HepG2 (cell line): Measurements from ENCODE around the gene STK10. TPM values are rescaled to one million over a fixed set of nuclear protein-coding genes. Genes with fewer than 3 reads are reported as not detected.

Experiments
- ATAC-seq: fragments of 200-7000 bp; cut with Tn5 transposase; 3 replicates; pipeline ENCODE4 v1.9.1; 2020; ENCODE audit warnings: mild to moderate bottlenecking, moderate library complexity
- BruUV-seq: library from RNA; stranded (reverse); fragments of 400-500 nt; replicated peaks from 2 replicates; lab custom pipeline; 2021; lab: Mats Ljungman, UMichigan
- CTCF ChIA-PET: fragments of 300-600 bp; formaldehyde crosslinking; extraction: SDS; loops from one replicate; lab custom pipeline; 2021; ENCODE audit warnings: low total read pairs, inconsistent platforms, low intra/inter-chr PET ratio; lab: Yijun Ruan, JAX
- POLR2A ChIA-PET: fragments of 350-600 bp; sonication (Branson Sonifier 250); formaldehyde crosslinking; loops from one replicate; lab custom pipeline; 2020; ENCODE audit warnings: antibody characterized with exemption, inconsistent platforms; lab: Yijun Ruan, JAX
- DNase-seq: peaks from one replicate; pipeline ENCODE4 v3.0.0-alpha.2; 2015; ENCODE audit warnings: low spot score
- FAIRE-seq: peaks from 3 replicates; lab custom pipeline; 2011; peaks lifted over from hg19 to GRCh38; lab: Jason Lieb, UNC
- H2AFZ ChIP-seq: one replicate; pipeline ENCODE4 v1.6.1; 2011; ENCODE audit warnings: low read length, inconsistent platforms
- H3K27ac ChIP-seq: fragments of 300-600 bp; 3 replicates; pipeline ENCODE4 v1.8.0; 2011; ENCODE audit warnings: mixed run types, mild to moderate bottlenecking, mixed read lengths, low read length, inconsistent platforms; ENCODE audit not compliant: insufficient read depth; ENCODE audit errors: extremely low read length
- H3K27me3 ChIP-seq, 2 experiments: fragments of 200-600 bp in 1 of 2; 2 replicates in 1 of 2; 3 replicates in 1 of 2; pipeline versions ENCODE4 v1.6.0 to v1.8.0; 2011; ENCODE audit warnings: low read length in 2 of 2, mild to moderate bottlenecking in 2 of 2, moderate library complexity in 2 of 2, inconsistent platforms in 1 of 2; ENCODE audit not compliant: insufficient read depth in 2 of 2, control insufficient read depth in 1 of 2
- H3K36me3 ChIP-seq, 2 experiments: fragments of 200-600 bp in 1 of 2; replicated peaks in 1 of 2; 2 replicates in 1 of 2; 3 replicates in 1 of 2; pipeline versions ENCODE4 v1.5.1 to v1.8.0; 2011; ENCODE audit warnings: low read length in 2 of 2, inconsistent platforms in 1 of 2; ENCODE audit not compliant: insufficient read depth in 2 of 2, control insufficient read depth in 1 of 2
- H3K4me1 ChIP-seq: 2 replicates; pipeline ENCODE4 v1.5.1; 2012; ENCODE audit warnings: low read length, inconsistent platforms; ENCODE audit not compliant: insufficient read depth
- H3K4me2 ChIP-seq: 2 replicates; pipeline ENCODE4 v1.6.0; 2011; ENCODE audit warnings: low read depth, low read length, inconsistent platforms
- H3K4me3 ChIP-seq, 3 experiments: fragments of 200-600 bp in 1 of 3; sonication (generic), shearing (Covaris generic) in 1 of 3; replicated peaks in 1 of 3; 2 replicates each; pipeline ENCODE4 v1.5.1; 2011 to 2016; ENCODE audit warnings: low read length in 3 of 3, inconsistent platforms in 2 of 3, low read depth in 2 of 3, mild to moderate bottlenecking in 2 of 3, control low read depth in 1 of 3, mixed read lengths in 1 of 3; ENCODE audit not compliant: insufficient read depth in 1 of 3
- H3K79me2 ChIP-seq: one replicate; pipeline ENCODE4 v1.6.1; 2011; ENCODE audit warnings: low read length, inconsistent platforms; ENCODE audit not compliant: insufficient read depth
- H3K9ac ChIP-seq: 2 replicates; pipeline ENCODE4 v1.6.0; 2011; ENCODE audit warnings: mild to moderate bottlenecking, low read depth, low read length, inconsistent platforms; ENCODE audit not compliant: insufficient read depth
- H3K9me3 ChIP-seq: 2 replicates; pipeline ENCODE4 v1.5.1; 2012; ENCODE audit warnings: mild to moderate bottlenecking, low read length
- H4K20me1 ChIP-seq: 2 replicates; pipeline ENCODE4 v1.6.0; 2011; ENCODE audit warnings: inconsistent platforms, mild to moderate bottlenecking, low read length, moderate library complexity; ENCODE audit not compliant: insufficient read depth
- BATF2 ChIP-seq: sonication (generic); formaldehyde crosslinking; IDR thresholded peaks from 2 replicates; pipeline ENCODE4 v1.8.0; 2022; ENCODE audit warnings: mild to moderate bottlenecking, missing genetic modification reagents, moderate library complexity
- CTCF ChIP-seq: sonication (generic); formaldehyde crosslinking; IDR thresholded peaks from 2 replicates; pipeline ENCODE4 v1.5.0; 2020; ENCODE audit warnings: mild to moderate bottlenecking, missing genetic modification reagents, moderate library complexity
- FOXA3 ChIP-seq: IDR thresholded peaks from 2 replicates; pipeline ENCODE4 v1.6.1; 2016; ENCODE audit warnings: missing genetic modification reagents, missing compliant biosample characterization
- FOXK1 ChIP-seq: sonication (generic); formaldehyde crosslinking; IDR thresholded peaks from 2 replicates; pipeline ENCODE4 v1.4.0; 2020; ENCODE audit warnings: low read depth, missing genetic modification reagents, borderline replicate concordance
- IRF9 ChIP-seq: sonication (generic); formaldehyde crosslinking; IDR thresholded peaks from 2 replicates; pipeline ENCODE4 v1.8.0; 2022; ENCODE audit warnings: missing genetic modification reagents, mild to moderate bottlenecking, borderline replicate concordance
- MAZ ChIP-seq, 2 experiments: sonication (generic) in 1 of 2; formaldehyde crosslinking in 1 of 2; IDR thresholded peaks; 2 replicates each; pipeline versions ENCODE4 v1.5.0 to v1.6.1; 2012 to 2020; ENCODE audit warnings: low read depth in 2 of 2, mild to moderate bottlenecking in 2 of 2, borderline replicate concordance in 1 of 2, improper control_type of control experiment in 1 of 2, low read length in 1 of 2, missing genetic modification reagents in 1 of 2, moderate library complexity in 1 of 2
- MZF1 ChIP-seq: sonication (generic); formaldehyde crosslinking; IDR thresholded peaks from 2 replicates; pipeline ENCODE4 v1.8.1; 2023; ENCODE audit warnings: mild to moderate bottlenecking, missing genetic modification reagents, borderline replicate concordance
- NCOA2 ChIP-seq: sonication (generic); formaldehyde crosslinking; IDR thresholded peaks from 2 replicates; pipeline ENCODE4 v1.8.0; 2022; ENCODE audit warnings: inconsistent platforms
- TSC22D2 ChIP-seq: sonication (generic); formaldehyde crosslinking; IDR thresholded peaks from 2 replicates; pipeline ENCODE4 v1.5.1; 2020; ENCODE audit warnings: missing genetic modification reagents, mild to moderate bottlenecking, borderline replicate concordance
- ZBTB34 ChIP-seq: sonication (generic); formaldehyde crosslinking; IDR thresholded peaks from 2 replicates; pipeline ENCODE4 v1.8.0; 2022; ENCODE audit warnings: mild to moderate bottlenecking, missing genetic modification reagents
- ZNF33B ChIP-seq: sonication (generic); formaldehyde crosslinking; IDR thresholded peaks from 2 replicates; pipeline ENCODE4 v1.5.1; 2020; ENCODE audit warnings: mild to moderate bottlenecking, missing genetic modification reagents
- ZNF646 ChIP-seq: sonication (generic); formaldehyde crosslinking; IDR thresholded peaks from 2 replicates; pipeline ENCODE4 v1.9.0; 2021; ENCODE audit warnings: mild to moderate bottlenecking, missing genetic modification reagents
- WGBS: methylation state at CpG from one replicate; pipeline ENCODE4 v1.1.6; 2017; ENCODE audit warnings: low lambda C conversion rate; 5-methylcytosine and 5-hydroxymethylcytosine counted together
- in situ Hi-C: cut with HindIII; loops from 2 replicates; pipeline ENCODE4 v1.10.0; 2017; ENCODE audit warnings: low pct_unique_long_range_greater_than_20kb; ENCODE audit not compliant: extremely low pct_ligation_motif_present
- intact Hi-C: fragments of 100-400 bp; cut with micrococcal nuclease; formaldehyde crosslinking; loops from one replicate; pipeline ENCODE4 v1.10.0; 2022; ENCODE audit not compliant: unreplicated experiment
- polyA plus RNA-seq, 8 experiments: library from polyadenylated mRNA; depleted of rRNA in 3 of 8; stranded (reverse) in 7 of 8; unstranded in 1 of 8; fragments of >200 nt; fragmentation: Illumina TruSeq in 4 of 8; extraction: Trizol in 4 of 8; gene quantifications; 2 replicates each; pipeline versions ENCODE4 v1.2.1 to v1.2.3, GENCODE V29; 2011 to 2016; ENCODE audit warnings: low read depth in 4 of 8, missing spikeins in 1 of 8, mixed read lengths in 1 of 8; ENCODE audit not compliant: insufficient read depth in 1 of 8
- total RNA-seq, 5 experiments: library from RNA; depleted of rRNA; stranded (reverse); fragments of >200 nt; fragmentation: Illumina TruSeq; extraction: Trizol; gene quantifications; 2 replicates each; pipeline ENCODE4 v1.2.3, GENCODE V29; 2016; ENCODE audit warnings: low read depth in 1 of 5

Gene STK10
- total and polyA plus RNA-seq, 2 of the 13 experiments (the other 11 are each of a cell fraction or from before 2014, with no cell fraction given) = 7.0 to 7.2 TPM

GRCh38 chr5:172002310-172002709, 185.7 kb downstream of the STK10 start:
- POLR2A ChIA-PET = no interaction called here
- intact Hi-C loops = no loop called here
- WGBS = 27% methylated on average over 2 of the region's 2 CpGs
- ATAC-seq (no peak), DNase-seq (peak; percentile 38), FAIRE-seq (no peak)
- Histone ChIP-seq H3K4me2 (no peak overlapping the region), H2AFZ (no peak overlapping the region), H3K9ac (no peak overlapping the region), H4K20me1 (peaks cover 26% of the 10 kb centered on the region), H3K4me1 (peaks cover 41% of the 10 kb centered on the region), H3K79me2 (peaks cover 89% of the 10 kb centered on the region), H3K36me3 (no peaks in the 10 kb centered on the region), H3K4me3 (no peak overlapping the region), H3K9me3 (no peaks in the 10 kb centered on the region), H3K27me3 (peaks cover 0 to 4% of the 10 kb centered on the region in 2 experiments; a peak in 1 of 5 replicates), H3K27ac (no peak overlapping the region)
- in situ Hi-C loops = no loop called here
- CTCF ChIA-PET = interaction anchor here (0.9 kb wide), 1 partner anchor 90 kb away, joined by 4 read pairs; no protein-coding TSS in a partner anchor
- no TSS peak for BruUV-seq
- TF ChIP-seq MAZ (IDR thresholded peaks at IDR 0.05; ENCODE audit: borderline replicate concordance, low read depth, low read length) = no peak
- no peak for TF ChIP-seq MAZ (CRISPR knock-in tag; IDR thresholded peaks at IDR 0.05; ENCODE audit: low read depth)
- TF ChIP-seq ZNF646 (CRISPR knock-in tag) = 0 out of 2 replicates have a peak, but pooled peaks have one; percentile 33
- TF ChIP-seq ZNF33B = no peak
- TF ChIP-seq IRF9 (CRISPR knock-in tag) = no peak
- TF ChIP-seq BATF2 = no peak
- TF ChIP-seq MZF1 (CRISPR knock-in tag) = no peak
- no peak for TF ChIP-seq TSC22D2
- TF ChIP-seq NCOA2 (CRISPR knock-in tag) = no peak
- TF ChIP-seq FOXK1 (CRISPR knock-in tag) = no peak
- TF ChIP-seq FOXA3 (CRISPR knock-in tag) = no peak
- peak; percentile 52 for TF ChIP-seq CTCF (CRISPR knock-in tag)
- no peak for TF ChIP-seq ZBTB34 (CRISPR knock-in tag)
